Cardiac fibroblast (primary cell): Measurements from ENCODE around the gene NAPB.

ENCODE experiments used
- DNase-seq, 2 donors: peaks; one replicate each; pipeline versions ENCODE4 v3.0.0 to v3.0.0-alpha.2; 2010; ENCODE audit warnings: low read depth in 2 of 2
- H3K4me3 ChIP-seq, 2 donors: replicated peaks in 1 of 2; 1 replicate in 1 of 2; 2 replicates in 1 of 2; pipeline ENCODE4 v1.5.1; 2011; ENCODE audit warnings: low read depth in 2 of 2, low read length in 2 of 2, mild to moderate bottlenecking in 2 of 2, moderate library complexity in 1 of 2
- CTCF ChIP-seq: IDR thresholded peaks from one replicate; pipeline ENCODE4 v1.5.1; 2011; ENCODE audit warnings: low read depth, mild to moderate bottlenecking, low read length, inconsistent platforms

The NAPB gene

GRCh38 chr20:23358563-23358906 lies 62.8 kb downstream of the NAPB start:
- TF ChIP-seq CTCF = no peak
- no peak for DNase-seq
- H3K4me3 ChIP-seq = peak overlapping the region in 1 of 2 donors; percentile 81

- peak overlapping the region; percentile 74 to 81 for H3K4me3 ChIP-seq
- peak; percentile 100 for DNase-seq
- TF ChIP-seq CTCF = no peak
Measured at GRCh38 chr20:23357767-23358562, 63.3 kb downstream of the NAPB start.

DNA sequence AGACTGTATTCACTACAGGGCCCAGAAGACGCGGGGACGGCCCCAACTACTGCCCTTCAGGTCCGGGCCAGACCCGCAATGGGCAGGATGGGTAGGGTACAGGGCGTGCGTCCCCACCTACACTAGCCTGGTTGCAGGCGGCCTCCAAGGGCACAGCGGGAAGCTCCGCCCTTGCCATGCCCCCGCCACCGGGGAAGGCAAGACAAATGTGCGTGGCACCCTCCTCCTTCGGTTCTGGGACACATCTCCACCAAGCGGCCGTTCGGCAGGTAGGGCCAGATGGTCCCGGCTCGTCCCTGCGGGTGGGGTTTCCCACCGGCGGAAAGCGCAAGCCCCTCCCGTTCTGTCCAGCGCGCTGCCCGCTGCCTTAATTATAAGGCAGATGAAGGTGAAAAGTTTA lies 65.1 kb downstream of the NAPB start:
- H3K4me3 ChIP-seq = no peak overlapping the region
- TF ChIP-seq CTCF = no peak
- DNase-seq = no peak

DNA sequence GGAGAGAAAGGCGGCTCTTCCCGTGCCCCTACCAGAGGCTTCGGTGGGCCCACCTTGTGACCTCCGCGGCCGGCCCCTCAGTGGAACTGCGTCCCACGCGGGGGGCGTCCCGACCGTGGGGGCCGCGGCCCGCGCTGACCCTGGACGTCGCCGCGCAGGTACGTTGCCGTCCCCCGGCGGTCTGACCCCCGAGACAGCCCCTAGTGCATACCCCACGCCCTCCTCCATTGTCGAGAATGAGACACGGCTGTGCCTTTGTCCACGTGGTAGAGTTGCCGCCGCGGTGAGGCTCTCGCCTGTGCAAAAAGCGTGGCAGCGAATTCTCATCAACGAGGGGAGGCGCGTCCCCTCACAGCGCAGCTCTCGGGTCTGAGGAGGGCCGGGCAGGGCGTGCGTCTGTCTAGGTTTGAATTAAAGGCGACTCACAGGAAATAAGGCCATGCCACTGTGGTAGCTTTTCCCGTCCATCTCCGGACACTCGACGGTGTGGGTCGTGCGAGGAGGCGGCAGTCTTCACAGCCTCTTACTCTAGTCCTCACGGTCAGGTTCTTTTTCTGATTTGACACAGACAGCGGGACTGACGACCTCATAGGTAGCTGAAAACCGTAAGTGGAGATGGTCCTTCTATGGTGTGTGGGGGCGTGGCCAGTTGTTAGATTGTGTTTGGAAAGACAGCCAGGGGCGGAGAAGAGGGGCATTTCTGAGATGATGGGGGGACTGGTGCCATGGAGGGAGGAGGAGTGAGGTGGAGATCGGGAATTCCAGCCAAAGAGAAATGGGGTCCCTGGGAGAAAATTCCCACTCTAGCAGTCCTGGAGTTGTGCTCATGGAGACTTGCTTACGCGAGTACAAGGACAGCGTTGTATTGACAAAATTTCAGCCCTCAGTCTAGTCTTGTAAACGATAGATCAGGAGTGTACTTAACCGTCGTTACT lies 70.1 kb downstream of the NAPB start:
- TF ChIP-seq CTCF = no peak
- peak; percentile 36 to 43 for DNase-seq
- H3K4me3 ChIP-seq = peak overlapping the region; percentile 83 to 95

- peak within 1 kb of the TSS; percentile 83 to 95 for H3K4me3 ChIP-seq
- DNase-seq = peak; percentile 99
- TF ChIP-seq CTCF = no peak
Measured at GRCh38 chr20:23350196-23350903, 70.9 kb downstream of the NAPB start, which contains the start of gene NXT1. Gene NXT1, plus strand, starts transcription at chr20:23350791. Its CDS starts 3,251 bp downstream, at chr20:23354042.
